ENCODE measurements around the gene SLC27A3. TPM values are rescaled to one million over a fixed set of nuclear protein-coding genes. Genes with fewer than 3 reads are reported as not detected.

SLC27A3 gene
- total and polyA plus RNA-seq, 2 of the 8 experiments (the other 6 are each of a cell fraction or from before 2014, with no cell fraction given): 39.1 to 40.1 TPM

GRCh38 chr1:153768316-153769181 lies 6.7 kb upstream of the SLC27A3 start:
- WGBS, 2 experiments (ENCODE audit: extremely low coverage in 1 of 2, insufficient coverage in 1 of 2, insufficient read length in 1 of 2, insufficient replicate concordance in 2 of 2, low coverage in 1 of 2, low lambda C conversion rate in 2 of 2, missing lambda C conversion rate in 1 of 2): 80% methylated on average over 4 of the region's 4 CpGs; no CpG with 5 or more reads in 1 of the 2 experiments
- H4K20me1 ChIP-seq (replicated peaks in 1 of 2; ENCODE audit: control insufficient read depth in 1 of 2, insufficient read depth in 2 of 2, low read length in 2 of 2): no peaks in the 10 kb centered on the region
- no peak overlapping the region for H2BK5ac ChIP-seq (ENCODE audit: low read depth, low read length)
- H3K4ac ChIP-seq (replicated peaks; ENCODE audit: insufficient read length, low read depth, low read length): no peak overlapping the region
- no peak overlapping the region for H2AK5ac ChIP-seq (ENCODE audit: low read depth, low read length)
- H3K4me3 ChIP-seq (ENCODE audit: extremely low read depth in 1 of 4, insufficient read depth in 2 of 4, low read depth in 3 of 4, low read length in 4 of 4): no peak overlapping the region
- H3K9me3 ChIP-seq (ENCODE audit: insufficient read depth in 2 of 2, low read depth in 1 of 2, low read length in 1 of 2): no peaks in the 10 kb centered on the region
- peaks cover 21 to 71% (median 51%) of the 10 kb centered on the region in 4 experiments for H3K36me3 ChIP-seq (ENCODE audit: control insufficient read depth in 2 of 4, insufficient read depth in 4 of 4, low read length in 3 of 4)
- H2BK12ac ChIP-seq (ENCODE audit: low read depth, low read length): no peak overlapping the region
- no peaks in the 10 kb centered on the region for H3K79me2 ChIP-seq (ENCODE audit: control insufficient read depth in 1 of 2, insufficient read depth in 2 of 2, low read length in 2 of 2)
- DNase-seq (ENCODE audit: low read depth in 1 of 2, low spot score in 2 of 2): no peak
- H2BK120ac ChIP-seq (replicated peaks; ENCODE audit: low read depth, low read length): no peak overlapping the region
- no peak overlapping the region for H4K8ac ChIP-seq (ENCODE audit: extremely low read depth, insufficient read depth, low read length)
- no peak for FAIRE-seq
- H3K14ac ChIP-seq (ENCODE audit: insufficient read length): no peak overlapping the region
- H2AFZ ChIP-seq (ENCODE audit: low read length): no peak overlapping the region
- H3K18ac ChIP-seq (ENCODE audit: extremely low read depth, low read length): no peak overlapping the region
- H3K27ac ChIP-seq (ENCODE audit: low read depth, low read length): no peak overlapping the region
- no peak overlapping the region for H3K56ac ChIP-seq (replicated peaks; ENCODE audit: insufficient read length, low read depth, low read length)
- H4K91ac ChIP-seq (replicated peaks; ENCODE audit: insufficient read length, low read length): no peak overlapping the region
- POLR2A ChIA-PET (ENCODE audit: partially characterized antibody): interaction anchor here (0.7 to 2.5 kb wide), 7 partner anchors 9 to 121 kb away, joined by 3 to 12 read pairs (median 4); no protein-coding TSS in a partner anchor
- H4K5ac ChIP-seq (ENCODE audit: insufficient read length, low read depth, low read length): no peak overlapping the region
- no peak overlapping the region for H2BK15ac ChIP-seq (ENCODE audit: low read length)
- CTCF ChIA-PET (ENCODE audit: partially characterized antibody): interaction anchor here (1.2 to 12.1 kb wide), 4 partner anchors 10 to 93 kb away, joined by 4 to 172 read pairs (median 24); partner anchors contain the start of genes ILF2 and NPR1
- H3K23me2 ChIP-seq (ENCODE audit: low read depth, low read length): no peaks in the 10 kb centered on the region
- H3K4me2 ChIP-seq (ENCODE audit: insufficient read depth in 1 of 2, low read depth in 2 of 2, low read length in 2 of 2): no peak overlapping the region
- no peak overlapping the region for H3K9ac ChIP-seq (replicated peaks in 1 of 4; ENCODE audit: extremely low read depth in 1 of 4, low read depth in 3 of 4, low read length in 3 of 4)
- H2BK20ac ChIP-seq (ENCODE audit: low read length): no peak overlapping the region
- H3K27me3 ChIP-seq (replicated peaks in 1 of 4; ENCODE audit: control insufficient read depth in 3 of 4, extremely low read depth in 1 of 4, insufficient read depth in 3 of 4, low read length in 3 of 4): no peaks in the 10 kb centered on the region
- no peak overlapping the region for H3K23ac ChIP-seq (ENCODE audit: insufficient read length)
- H3K79me1 ChIP-seq (ENCODE audit: low read depth, low read length): no peaks in the 10 kb centered on the region
- H3K4me1 ChIP-seq (replicated peaks in 1 of 4; ENCODE audit: control insufficient read depth in 3 of 4, insufficient read depth in 4 of 4, low read length in 3 of 4): peaks cover 0 to 4% (median 0%) of the 10 kb centered on the region in 4 experiments; a peak in 1 of 7 replicates

All from H1 (cell line).